H1 (cell line): ENCODE data around the gene LAIR1. TPM values are rescaled to one million over a fixed set of nuclear protein-coding genes. Genes with fewer than 3 reads are reported as not detected.
"Not testable (repeated sequence)": the region's sequence is repeated elsewhere in the genome, so short reads cannot be mapped to it uniquely, and the experiment has no call there.

ENCODE experiments used
- CTCF ChIA-PET: fragments of 300-600 bp; sonication (Branson Sonifier 250); formaldehyde crosslinking; loops from one replicate; lab custom pipeline; 2021; ENCODE audit not compliant: partially characterized antibody; lab: Charles Lee
- POLR2A ChIA-PET: fragments of 300-600 bp; sonication (Branson Sonifier 250); formaldehyde crosslinking; loops from one replicate; lab custom pipeline; 2021; ENCODE audit warnings: inconsistent platforms; ENCODE audit not compliant: partially characterized antibody; lab: Charles Lee
- DNase-seq, 2 experiments: peaks; one replicate each; pipeline versions ENCODE4 v3.0.0 to v3.0.0-alpha.2; 2010 to 2022; ENCODE audit warnings: low spot score in 2 of 2, low read depth in 1 of 2, mixed read lengths in 1 of 2
- FAIRE-seq: peaks from 2 replicates; lab custom pipeline; 2011; peaks lifted over from hg19 to GRCh38; lab: Jason Lieb, UNC
- H2AFZ ChIP-seq: 2 replicates; pipeline ENCODE4 v1.8.1; 2012; ENCODE audit warnings: low read length, inconsistent platforms
- H2AK5ac ChIP-seq: 2 replicates; pipeline ENCODE4 v1.6.1; 2013; ENCODE audit warnings: low read depth, low read length
- H2BK120ac ChIP-seq: replicated peaks from 2 replicates; pipeline ENCODE3; 2013; ENCODE audit warnings: low read depth, low read length, inconsistent platforms
- H2BK12ac ChIP-seq: 2 replicates; pipeline ENCODE4 v1.6.1; 2013; ENCODE audit warnings: low read depth, low read length
- H2BK15ac ChIP-seq: 2 replicates; pipeline ENCODE4 v1.6.1; 2013; ENCODE audit warnings: low read length
- H2BK20ac ChIP-seq: 2 replicates; pipeline ENCODE4 v1.6.1; 2013; ENCODE audit warnings: low read length
- H2BK5ac ChIP-seq: 2 replicates; pipeline ENCODE4 v1.6.1; 2013; ENCODE audit warnings: low read depth, low read length
- H3K14ac ChIP-seq: 2 replicates; pipeline ENCODE4 v1.6.1; 2013; ENCODE audit warnings: inconsistent platforms; ENCODE audit not compliant: insufficient read length
- H3K18ac ChIP-seq: 2 replicates; pipeline ENCODE4 v1.6.1; 2013; ENCODE audit warnings: low read length; ENCODE audit errors: extremely low read depth
- H3K23ac ChIP-seq: 2 replicates; pipeline ENCODE4 v1.6.1; 2013; ENCODE audit warnings: inconsistent platforms; ENCODE audit not compliant: insufficient read length
- H3K23me2 ChIP-seq: 2 replicates; pipeline ENCODE4 v1.6.1; 2013; ENCODE audit warnings: low read depth, low read length
- H3K27ac ChIP-seq: 2 replicates; pipeline ENCODE4 v1.6.1; 2011; ENCODE audit warnings: low read depth, low read length, inconsistent platforms
- H3K27me3 ChIP-seq, 4 experiments: replicated peaks in 1 of 4; 1 replicate in 1 of 4; 2 replicates in 3 of 4; pipeline versions ENCODE4 v1.6.1 to v1.8.1; 2011 to 2013; ENCODE audit warnings: low read length in 3 of 4, mild to moderate bottlenecking in 3 of 4, inconsistent platforms in 2 of 4, mixed read lengths in 2 of 4, moderate library complexity in 1 of 4; ENCODE audit not compliant: control insufficient read depth in 3 of 4, insufficient read depth in 3 of 4; ENCODE audit errors: extremely low read depth in 1 of 4
- H3K36me3 ChIP-seq, 4 experiments: 2 replicates each; pipeline versions ENCODE4 v1.6.1 to v1.8.1; 2011 to 2013; ENCODE audit warnings: mild to moderate bottlenecking in 4 of 4, low read length in 3 of 4, moderate library complexity in 2 of 4, control low read depth in 1 of 4, inconsistent platforms in 1 of 4; ENCODE audit not compliant: insufficient read depth in 4 of 4, control insufficient read depth in 2 of 4
- H3K4ac ChIP-seq: replicated peaks from 2 replicates; pipeline ENCODE3; 2013; ENCODE audit warnings: low read length, low read depth, mixed read lengths, inconsistent platforms; ENCODE audit not compliant: insufficient read length
- H3K4me1 ChIP-seq, 4 experiments: replicated peaks in 1 of 4; 1 replicate in 1 of 4; 2 replicates in 3 of 4; pipeline versions ENCODE4 v1.6.1 to v1.8.1; 2011 to 2013; ENCODE audit warnings: low read length in 3 of 4, inconsistent platforms in 2 of 4, mixed read lengths in 1 of 4; ENCODE audit not compliant: insufficient read depth in 4 of 4, control insufficient read depth in 3 of 4
- H3K4me2 ChIP-seq, 2 experiments: 2 replicates each; pipeline versions ENCODE4 v1.6.1 to v1.8.1; 2011 to 2013; ENCODE audit warnings: low read depth in 2 of 2, low read length in 2 of 2, control low read depth in 1 of 2, inconsistent platforms in 1 of 2, mild to moderate bottlenecking in 1 of 2; ENCODE audit not compliant: insufficient read depth in 1 of 2
- H3K4me3 ChIP-seq, 4 experiments: fragments of 200-600, 300-600 bp in 1 of 4; sonication (generic), shearing (Covaris generic), sonication (Bioruptor Twin) in 1 of 4; 2 replicates each; pipeline versions ENCODE4 v1.5.1 to v1.8.1; 2011 to 2016; ENCODE audit warnings: low read length in 4 of 4, low read depth in 3 of 4, control low read depth in 2 of 4, inconsistent platforms in 2 of 4, mild to moderate bottlenecking in 2 of 4, mixed read lengths in 1 of 4, moderate library complexity in 1 of 4; ENCODE audit not compliant: insufficient read depth in 2 of 4; ENCODE audit errors: extremely low read depth in 1 of 4
- H3K56ac ChIP-seq: replicated peaks from 2 replicates; pipeline ENCODE3; 2013; ENCODE audit warnings: low read depth, mild to moderate bottlenecking, mixed read lengths, low read length, inconsistent platforms; ENCODE audit not compliant: insufficient read length
- H3K79me1 ChIP-seq: 2 replicates; pipeline ENCODE4 v1.6.1; 2013; ENCODE audit warnings: low read depth, low read length, control low read depth
- H3K79me2 ChIP-seq, 2 experiments: 2 replicates each; pipeline versions ENCODE4 v1.6.1 to v1.8.1; 2012 to 2013; ENCODE audit warnings: low read length in 2 of 2, mild to moderate bottlenecking in 2 of 2, inconsistent platforms in 1 of 2; ENCODE audit not compliant: insufficient read depth in 2 of 2, control insufficient read depth in 1 of 2
- H3K9ac ChIP-seq, 4 experiments: replicated peaks in 1 of 4; 1 replicate in 1 of 4; 2 replicates in 3 of 4; pipeline versions ENCODE4 v1.6.1 to v1.8.1; 2011 to 2013; ENCODE audit warnings: low read depth in 3 of 4, low read length in 3 of 4, control low read depth in 2 of 4, mild to moderate bottlenecking in 2 of 4, moderate library complexity in 2 of 4, inconsistent platforms in 1 of 4; ENCODE audit errors: extremely low read depth in 1 of 4
- H3K9me3 ChIP-seq, 2 experiments: 2 replicates each; pipeline versions ENCODE4 v1.6.1 to v1.8.1; 2012 to 2013; ENCODE audit warnings: mild to moderate bottlenecking in 2 of 2, moderate library complexity in 2 of 2, control low read depth in 1 of 2, inconsistent platforms in 1 of 2, low read depth in 1 of 2, low read length in 1 of 2, mixed read lengths in 1 of 2; ENCODE audit not compliant: insufficient read depth in 2 of 2
- H4K20me1 ChIP-seq, 2 experiments: replicated peaks in 1 of 2; 2 replicates each; pipeline versions ENCODE3 to v1.8.1; 2011 to 2013; ENCODE audit warnings: inconsistent platforms in 2 of 2, low read length in 2 of 2, mild to moderate bottlenecking in 1 of 2; ENCODE audit not compliant: insufficient read depth in 2 of 2, control insufficient read depth in 1 of 2
- H4K5ac ChIP-seq: 2 replicates; pipeline ENCODE4 v1.6.1; 2013; ENCODE audit warnings: low read length, low read depth, mixed read lengths, inconsistent platforms; ENCODE audit not compliant: insufficient read length
- H4K8ac ChIP-seq: 2 replicates; pipeline ENCODE4 v1.8.0; 2013; ENCODE audit warnings: mild to moderate bottlenecking, moderate library complexity, low read length, inconsistent platforms; ENCODE audit not compliant: insufficient read depth; ENCODE audit errors: extremely low read depth
- H4K91ac ChIP-seq: replicated peaks from 2 replicates; pipeline ENCODE3; 2013; ENCODE audit warnings: low read length, mixed read lengths, inconsistent platforms; ENCODE audit not compliant: insufficient read length
- RAD21 ChIP-seq, 2 experiments: IDR thresholded peaks in 1 of 2; conservative IDR thresholded peaks in 1 of 2; 2 replicates each; pipeline ENCODE4 v1.6.1; 2011; ENCODE audit warnings: low read depth in 2 of 2, low read length in 2 of 2, improper control_type of control experiment in 1 of 2, inconsistent platforms in 1 of 2, mild to moderate bottlenecking in 1 of 2, moderate library complexity in 1 of 2
- WGBS, 2 experiments: shearing (Covaris generic) in 1 of 2; methylation state at CpG; one replicate each; pipeline versions ENCODE4 v1.1.6 to v1.1.7; 2013 to 2015; ENCODE audit warnings: low lambda C conversion rate in 2 of 2, mixed read lengths in 2 of 2, inconsistent platforms in 1 of 2, low coverage in 1 of 2, missing lambda C conversion rate in 1 of 2; ENCODE audit not compliant: insufficient replicate concordance in 2 of 2, insufficient coverage in 1 of 2, insufficient read length in 1 of 2; ENCODE audit errors: extremely low coverage in 1 of 2, missing lambda C conversion rate in 1 of 2; 5-methylcytosine and 5-hydroxymethylcytosine counted together
- polyA plus RNA-seq, 7 experiments: library from polyadenylated mRNA; depleted of rRNA in 3 of 7; stranded (reverse) in 5 of 7; unstranded in 2 of 7; fragments of >200 nt in 5 of 7; fragments of 200-250 nt in 2 of 7; gene quantifications; 1 replicate in 5 of 7; 2 replicates in 1 of 7; 4 replicates in 1 of 7; pipeline versions ENCODE4 v1.2.1 to v1.2.3, GENCODE V29; 2011 to 2013; ENCODE audit warnings: missing spikeins in 2 of 7, mixed read lengths in 2 of 7
- total RNA-seq: library from RNA; stranded (reverse); fragmentation: NEBNext Ultra II Directional; extraction: Animal tissue kit (Norgen Biotek cat#: 25700); gene quantifications from 2 replicates; pipeline ENCODE4 v1.2.1, GENCODE V29; 2021

LAIR1 gene
- total and polyA plus RNA-seq, 2 of the 8 experiments (the other 6 are each of a cell fraction or from before 2014, with no cell fraction given) = 0.18 TPM; not detected in 1

DNA sequence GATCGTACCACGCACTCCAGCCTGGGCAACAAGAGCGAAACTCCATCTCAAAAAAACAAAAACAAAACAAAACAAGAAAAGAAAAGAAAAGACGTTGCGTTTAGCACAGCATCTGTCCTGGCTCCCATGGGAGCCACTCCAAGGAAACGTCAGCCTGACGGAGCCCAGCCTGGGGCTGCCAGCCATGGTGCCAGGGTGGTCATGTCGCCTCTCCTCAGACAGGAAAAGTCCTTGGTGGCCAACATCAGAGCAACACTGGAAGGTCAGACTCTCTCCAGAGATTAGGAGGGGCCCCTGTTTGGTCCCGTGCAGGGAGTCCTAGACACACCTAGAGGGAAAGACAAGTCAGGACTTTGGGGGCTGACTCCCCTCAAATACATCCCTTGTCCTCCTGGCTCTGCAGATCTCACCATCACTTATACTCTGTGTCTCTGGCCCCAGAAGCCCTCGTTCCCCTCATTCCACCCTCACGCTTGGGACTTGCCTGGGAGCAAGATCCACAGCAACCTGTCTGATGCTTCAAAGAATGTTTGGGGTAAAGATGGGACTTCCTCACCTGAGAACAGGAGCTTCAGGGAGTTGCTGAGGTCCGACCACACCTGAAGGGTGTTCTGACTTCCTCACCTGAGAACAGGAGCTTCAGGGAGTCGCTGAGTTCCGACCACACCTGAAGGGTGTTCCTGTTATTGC is 35.1 kb downstream of the LAIR1 start (continued):
- no peak for TF ChIP-seq RAD21 (IDR thresholded peaks at IDR 0.05 in 1 of 2, conservative IDR thresholded peaks at IDR 0.05 in 1 of 2; ENCODE audit: low read depth in 2 of 2, low read length in 2 of 2)

DNA sequence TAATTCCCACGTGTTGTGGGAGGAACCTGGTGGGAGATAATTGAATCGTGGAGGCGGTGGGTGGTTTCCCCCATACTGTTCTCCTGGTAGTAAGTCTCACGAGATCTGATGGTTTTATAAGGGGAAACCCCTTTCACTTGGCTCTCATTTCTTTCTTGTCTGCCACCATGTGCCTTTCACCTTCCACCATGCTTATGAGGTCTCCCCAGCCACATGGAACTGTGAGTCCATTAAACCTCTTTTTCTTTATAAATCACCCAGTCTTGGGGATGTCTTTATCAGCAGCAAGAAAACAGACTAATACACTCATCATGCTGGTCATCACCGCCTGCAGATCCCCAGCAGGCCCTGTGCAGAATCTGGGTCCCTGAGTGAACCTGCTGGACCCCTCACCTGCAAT is 36.0 kb downstream of the LAIR1 start:
- H3K9ac ChIP-seq, H3K4me2 ChIP-seq, H3K23ac ChIP-seq, H2BK12ac ChIP-seq, H2BK20ac ChIP-seq, H3K9me3 ChIP-seq, H3K36me3 ChIP-seq, H3K23me2 ChIP-seq, H4K8ac ChIP-seq, H4K20me1 ChIP-seq, H2BK15ac ChIP-seq, H4K91ac ChIP-seq, H3K56ac ChIP-seq, H2AK5ac ChIP-seq, H3K27me3 ChIP-seq, DNase-seq, H3K27ac ChIP-seq, H3K4me3 ChIP-seq, H3K4ac ChIP-seq, FAIRE-seq, H4K5ac ChIP-seq, H3K14ac ChIP-seq, H2BK120ac ChIP-seq, H3K4me1 ChIP-seq, H2BK5ac ChIP-seq, H3K18ac ChIP-seq, POLR2A ChIA-PET, H2AFZ ChIP-seq, H3K79me1 ChIP-seq, H3K79me2 ChIP-seq: not testable (repeated sequence)
- CTCF ChIA-PET = interaction anchor here (0.6 to 5.3 kb wide), 2 partner anchors 19 to 63 kb away, joined by 3 to 56 read pairs; no protein-coding TSS in a partner anchor
- 72% methylated on average over 5 of the region's 5 CpGs; no CpG with 5 or more reads in 1 of the 2 experiments for WGBS, 2 experiments
